ENCODE results near the gene RSAD1.

Gene RSAD1

DNA sequence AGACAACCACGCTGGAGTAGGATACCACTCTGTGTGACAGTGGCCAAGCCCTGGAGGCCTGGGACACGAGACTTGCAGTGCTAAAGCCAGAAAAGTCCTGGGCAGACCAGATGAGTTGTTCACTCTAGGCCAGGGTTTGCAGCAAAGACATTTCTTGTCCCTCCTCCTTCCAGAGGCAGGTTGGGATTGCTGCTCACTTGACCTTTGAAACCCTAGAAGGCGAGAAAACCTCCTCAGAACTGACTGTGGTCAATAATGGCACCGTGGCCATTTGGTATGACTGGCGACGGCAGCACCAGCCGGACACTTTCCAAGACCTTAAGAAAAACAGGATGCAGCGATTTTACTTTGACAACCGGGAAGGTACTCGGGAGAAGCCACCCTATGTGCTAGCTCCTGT is 44.1 kb downstream of the RSAD1 start:
- DNase-seq, result no peak

DNA sequence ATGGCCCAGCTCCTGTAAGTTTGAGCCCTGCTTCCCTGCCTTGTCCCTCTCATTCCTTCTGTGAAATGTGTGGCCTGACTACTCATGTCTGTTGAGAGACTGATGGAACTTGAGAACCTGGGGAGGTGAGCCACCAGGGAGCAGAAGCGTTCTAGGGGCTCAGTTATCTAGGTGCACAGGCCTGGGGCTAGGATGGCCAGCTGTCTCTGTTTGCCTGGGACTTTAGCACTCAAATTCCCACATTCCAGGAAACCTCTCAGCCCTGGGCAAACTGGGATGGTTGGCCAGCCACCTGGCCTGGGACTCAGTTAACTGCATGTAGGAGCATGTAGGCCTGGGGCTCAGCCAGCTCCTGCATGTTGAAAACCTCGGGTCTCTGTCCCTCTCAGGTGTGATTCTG is 44.5 kb downstream of the RSAD1 start:
- DNase-seq, result no peak

- no peak for DNase-seq
Observed at GRCh38 chr17:50524838-50525237, 46.2 kb downstream of the RSAD1 start.

DNA sequence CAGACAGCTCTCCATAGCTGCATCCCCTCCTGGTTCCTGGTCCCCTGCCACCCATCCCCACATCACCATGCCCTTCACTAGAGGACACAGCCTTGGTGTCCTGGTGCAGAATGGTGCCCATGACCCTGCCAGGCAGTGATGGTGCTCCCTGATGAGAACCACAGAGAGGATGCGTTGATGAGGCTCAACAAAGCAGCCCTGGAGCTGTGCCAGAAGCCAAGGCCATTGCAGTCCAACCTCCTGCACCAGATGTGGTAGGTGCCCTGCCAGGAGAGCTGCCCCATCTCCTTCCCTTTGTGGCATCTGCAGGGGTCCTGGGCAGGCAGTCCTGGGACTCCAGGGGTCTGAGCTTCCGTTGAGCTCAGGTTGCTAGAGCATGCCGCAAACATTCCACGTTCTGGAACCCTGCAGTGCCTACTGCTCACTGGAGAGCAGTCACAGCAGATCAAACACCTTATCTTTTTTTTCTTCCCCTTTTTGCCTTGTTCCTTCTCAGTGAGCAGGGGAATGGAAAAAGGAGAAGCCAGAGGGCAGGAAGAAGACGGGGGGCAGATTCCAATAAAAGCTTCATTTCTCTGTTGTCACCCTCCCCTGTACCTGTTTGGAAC is 48.6 kb downstream of the RSAD1 start:
- DNase-seq, result peak; percentile 60

DNA sequence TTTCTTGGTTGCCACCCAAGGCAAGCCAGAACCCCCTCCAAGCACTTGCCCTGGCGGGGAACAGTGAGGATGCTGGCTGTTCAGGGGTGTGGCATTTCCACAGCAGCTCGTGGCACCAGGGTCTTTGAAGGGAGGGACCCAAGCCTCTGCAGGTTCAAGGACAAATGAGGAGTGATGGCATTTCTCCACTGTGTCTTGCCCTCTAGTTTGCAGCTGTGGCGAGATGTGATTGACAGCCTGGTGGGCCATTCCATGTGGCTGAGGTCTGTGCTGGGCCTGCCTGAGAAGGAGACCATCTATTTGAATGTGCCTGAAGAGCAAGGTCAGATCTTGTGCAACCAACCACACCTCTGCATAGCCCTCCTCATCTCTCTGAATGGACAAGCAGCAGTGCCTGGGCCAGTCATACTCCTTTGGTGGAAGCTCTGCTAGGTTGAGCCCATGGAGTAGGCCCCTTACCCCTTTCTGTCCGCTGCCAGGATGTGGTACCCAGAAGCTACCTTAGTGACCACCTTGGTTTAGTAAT is 49.4 kb downstream of the RSAD1 start:
- no peak for DNase-seq

DNA sequence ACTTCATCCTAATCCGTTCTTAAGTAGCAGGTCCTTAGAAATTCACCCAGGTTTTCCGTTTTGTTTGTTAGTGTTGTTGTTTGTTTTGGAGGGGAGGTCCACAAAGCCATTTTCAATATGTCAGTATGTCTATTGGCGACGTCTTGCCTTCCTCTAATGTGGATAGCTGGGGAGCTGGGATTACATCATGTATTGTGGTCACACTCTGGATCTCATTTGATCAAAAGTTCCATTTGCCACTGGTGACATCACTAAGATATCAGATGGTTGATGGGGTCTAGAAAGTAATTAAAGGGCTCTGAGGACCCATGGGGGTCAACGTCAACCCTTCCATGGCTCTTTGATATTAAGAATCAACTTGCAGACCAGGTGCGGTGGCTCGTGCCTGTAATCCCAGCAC is 51.2 kb downstream of the RSAD1 start:
- no peak for DNase-seq

DNA sequence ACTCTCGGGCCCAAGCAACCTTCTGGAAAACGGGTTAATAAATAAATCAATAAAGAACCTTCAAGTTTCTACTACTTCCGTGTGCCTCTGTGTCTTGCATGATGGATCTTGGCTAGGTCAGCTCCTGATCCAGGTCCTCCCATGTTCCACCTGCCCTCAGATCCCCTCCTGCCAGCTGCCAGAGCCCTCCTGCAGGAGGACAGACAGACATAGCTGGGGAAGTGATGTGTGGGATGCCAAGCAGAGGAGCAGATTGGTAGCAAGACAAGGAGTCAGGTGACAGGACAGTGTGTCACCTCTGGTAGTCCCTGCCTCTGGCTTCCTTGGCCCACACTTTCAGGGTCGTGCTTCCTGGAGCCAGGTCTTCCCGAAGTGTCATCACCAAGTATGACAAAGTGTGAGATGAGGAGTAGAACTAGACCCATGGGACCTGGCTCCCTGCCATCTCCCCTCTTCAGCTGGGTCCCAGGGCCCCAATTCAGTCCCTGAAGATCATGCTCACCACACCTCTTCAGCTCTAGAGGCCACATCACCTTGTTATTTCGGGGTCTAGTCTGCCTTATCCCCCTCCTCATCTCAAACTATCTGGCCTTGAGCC is 52.9 kb downstream of the RSAD1 start:
- no peak for DNase-seq

DNA sequence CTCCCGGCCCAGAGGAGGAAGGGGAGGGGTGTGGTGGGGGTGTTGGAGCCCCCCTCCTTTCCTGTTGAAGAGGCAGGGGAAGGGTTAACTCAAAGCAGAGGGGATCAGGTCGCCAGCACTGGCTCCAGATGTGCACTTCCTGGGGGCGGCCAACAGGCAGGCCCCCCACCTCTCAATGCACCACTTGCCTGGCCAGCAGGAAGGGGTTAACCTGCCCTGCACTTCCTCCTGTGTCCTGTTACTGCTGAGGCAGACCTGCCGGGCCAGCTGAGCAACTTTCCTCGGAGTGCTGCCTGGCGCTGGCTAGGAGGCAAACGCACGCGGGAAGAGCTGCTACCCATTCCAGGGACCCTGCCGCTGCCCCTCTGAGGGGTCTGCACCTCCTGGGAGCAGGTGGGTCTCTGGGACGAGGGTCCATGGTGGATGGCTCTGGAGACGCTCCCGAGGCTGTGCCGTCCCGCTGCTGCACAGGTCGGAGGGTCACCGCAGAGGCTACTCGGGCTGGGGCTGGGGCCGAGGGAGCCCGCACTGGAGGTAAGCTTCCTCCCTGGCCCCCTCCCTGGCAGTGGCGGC is 53.9 kb downstream of the RSAD1 start, which contains the start of gene EPN3:
Gene EPN3, plus strand, starts transcription at position 284 of the 573 bp plus-strand sequence. CDS start 3,822 bp downstream, outside the sequence.
- DNase-seq, result no peak

GRCh38 chr17:50533185-50533584 is 54.5 kb downstream of the RSAD1 start:
- DNase-seq, result no peak

DNA sequence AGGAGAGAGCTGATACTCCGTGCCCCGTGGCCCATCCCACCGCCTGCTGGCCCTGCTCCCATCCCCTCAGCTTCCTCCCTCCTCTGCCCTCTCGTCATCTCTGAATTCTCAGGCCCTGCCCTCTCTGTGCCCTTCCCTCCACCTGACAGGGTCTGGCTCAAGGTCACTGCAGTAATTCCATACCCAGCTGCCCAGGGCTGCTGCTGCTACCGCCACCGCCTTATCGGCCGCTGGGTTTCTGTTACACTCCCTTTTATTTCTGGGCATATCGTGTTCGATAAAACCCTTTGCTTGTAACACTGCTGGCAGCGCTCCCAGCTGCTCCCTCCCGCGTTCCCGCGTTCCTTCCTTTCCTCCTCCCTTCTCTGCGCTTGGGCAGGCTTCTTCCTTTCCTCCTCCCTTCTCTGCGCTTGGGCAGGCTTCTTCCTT is 55.1 kb downstream of the RSAD1 start:
- DNase-seq, result peak; percentile 50

DNA sequence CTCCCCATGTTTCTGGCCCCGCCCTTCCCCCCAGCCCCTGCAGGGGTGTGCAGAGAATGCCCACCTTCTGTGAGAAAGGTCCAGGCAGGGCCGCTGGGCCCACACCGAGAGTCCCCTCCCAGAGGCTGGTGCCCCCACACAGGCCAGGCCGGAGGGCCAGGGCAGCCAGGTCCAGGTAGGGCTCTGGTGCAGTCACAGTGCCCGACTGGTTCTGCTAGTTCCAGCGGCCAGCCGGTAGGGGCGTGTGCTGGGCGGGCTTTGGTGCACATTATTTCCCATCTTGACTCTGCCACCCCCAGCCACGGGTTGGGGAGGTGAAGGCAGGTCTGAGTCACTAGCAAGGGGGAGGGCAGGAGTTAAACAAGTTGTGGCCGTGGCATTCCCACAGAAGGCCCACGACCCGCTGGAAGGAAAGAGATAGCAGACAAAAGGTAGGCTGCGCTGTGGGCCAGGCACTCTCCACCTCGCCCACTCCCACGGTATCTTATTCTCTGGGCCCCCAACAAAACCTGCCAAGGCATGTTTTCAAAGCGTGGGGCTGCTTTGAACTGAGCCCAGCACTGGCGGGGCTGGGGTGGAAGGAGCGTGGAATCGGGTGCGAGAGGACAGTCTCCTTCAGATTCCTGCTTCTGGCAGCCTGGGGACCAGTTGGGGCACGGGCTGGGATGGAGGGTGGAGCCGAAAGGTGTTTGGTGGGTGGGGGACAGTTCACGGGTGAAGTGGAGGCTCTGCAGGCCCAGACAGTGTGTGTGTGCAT is 55.7 kb downstream of the RSAD1 start:
- DNase-seq, result no peak

DNA sequence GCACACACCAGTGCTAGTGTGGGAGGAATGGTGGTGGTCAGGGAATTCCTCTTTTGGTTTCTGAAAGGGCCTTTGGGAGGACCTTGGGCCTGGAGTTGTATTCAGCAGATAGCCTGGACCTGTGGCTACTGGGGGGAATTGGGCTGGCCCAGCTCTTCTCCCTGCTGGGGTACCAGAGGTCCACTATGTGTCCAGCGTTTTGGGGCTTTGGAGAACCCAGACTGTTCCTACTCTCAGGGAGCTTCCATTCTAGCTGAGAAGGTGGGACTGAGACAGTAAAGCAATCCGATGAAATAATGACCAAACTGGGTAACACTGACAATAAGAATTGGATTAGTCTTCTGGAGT is 56.3 kb downstream of the RSAD1 start:
- peak; percentile 19 for DNase-seq

DNA sequence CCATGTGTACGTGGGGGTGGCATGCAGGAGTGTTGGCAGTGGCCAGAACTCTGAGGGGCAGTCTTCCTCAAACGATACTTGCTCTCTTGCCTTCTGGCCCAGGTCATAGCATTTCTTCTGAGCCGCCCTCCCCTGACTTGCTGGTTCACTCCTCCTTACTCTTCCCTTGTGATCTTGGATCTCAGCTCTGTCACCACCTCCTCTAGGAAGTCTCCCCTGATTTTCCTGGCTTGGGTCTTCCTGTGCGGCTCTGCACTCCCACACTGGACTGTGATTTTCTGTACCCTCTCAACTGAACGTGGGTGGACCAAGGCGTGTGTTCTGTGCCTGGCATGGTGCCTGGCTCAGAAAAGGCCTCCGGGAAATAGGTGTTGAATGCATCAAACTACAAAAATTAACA is 56.7 kb downstream of the RSAD1 start:
- no peak for DNase-seq

Data from OCI-M1 (cell line).